PC-3 (cell line): ENCODE results near the gene IGFBP6. TPM values are rescaled to one million over a fixed set of nuclear protein-coding genes. Genes with fewer than 3 reads are reported as not detected.
"Not testable (repeated sequence)": the region's sequence is repeated elsewhere in the genome, so short reads cannot be mapped to it uniquely, and the experiment has no call there.

Experiments used
- ATAC-seq: fragments of 200-7000 bp; cut with Tn5 transposase; 2 replicates; pipeline ENCODE4 v1.9.1; 2020; ENCODE audit warnings: mild to moderate bottlenecking, moderate library complexity
- BruUV-seq: library from RNA; stranded (reverse); fragments of 400-500 nt; replicated peaks from 2 replicates; lab custom pipeline; 2021; lab: Mats Ljungman, UMichigan
- CTCF ChIA-PET: fragments of 300-600 bp; sonication (Branson Sonifier 250); formaldehyde crosslinking; loops from one replicate; lab custom pipeline; 2022; ENCODE audit warnings: antibody characterized with exemption; lab: Charles Lee
- POLR2A ChIA-PET: fragments of 300-600 bp; sonication (Branson Sonifier 250); formaldehyde crosslinking; loops from one replicate; lab custom pipeline; 2022; ENCODE audit warnings: antibody characterized with exemption; ENCODE audit not compliant: unreplicated experiment; lab: Charles Lee
- DNase-seq: peaks from one replicate; pipeline ENCODE4 v3.0.0-alpha.2; 2015
- H2AFZ ChIP-seq: fragments of 300-600 bp; sonication (generic); 2 replicates; pipeline ENCODE4 v1.6.0; 2016; ENCODE audit warnings: antibody characterized with exemption, low read length
- H3F3A ChIP-seq: fragments of 300-600 bp; sonication (generic); one replicate; pipeline ENCODE4 v1.6.0; 2017; ENCODE audit warnings: antibody characterized with exemption, low read length, control low read depth, mild to moderate bottlenecking; ENCODE audit not compliant: unreplicated experiment
- H3K27ac ChIP-seq: fragments of 300-600 bp; sonication (generic); 2 replicates; pipeline ENCODE4 v1.5.1; 2016; ENCODE audit warnings: mild to moderate bottlenecking, low read length
- H3K27me3 ChIP-seq: fragments of 300-600 bp; sonication (generic); 2 replicates; pipeline ENCODE4 v1.6.1; 2016; ENCODE audit warnings: low read length, mixed read lengths
- H3K36me3 ChIP-seq: fragments of 300-600 bp; sonication (generic); 2 replicates; pipeline ENCODE4 v1.6.1; 2016; ENCODE audit warnings: low read depth, mixed run types, low read length, mixed read lengths
- H3K4me1 ChIP-seq: fragments of 300-600 bp; sonication (generic); 2 replicates; pipeline ENCODE4 v1.5.1; 2016; ENCODE audit warnings: low read length; ENCODE audit not compliant: insufficient read depth
- H3K4me2 ChIP-seq: fragments of 300-600 bp; sonication (generic); 2 replicates; pipeline ENCODE4 v1.6.0; 2016; ENCODE audit warnings: low read length
- H3K4me3 ChIP-seq: fragments of 300-600 bp; sonication (generic); 2 replicates; pipeline ENCODE4 v1.5.1; 2016; ENCODE audit warnings: mild to moderate bottlenecking, low read length, mixed read lengths
- H3K79me2 ChIP-seq: fragments of 300-600 bp; sonication (generic); 2 replicates; pipeline ENCODE4 v1.6.1; 2017; ENCODE audit warnings: low read length, mixed read lengths
- H3K9ac ChIP-seq: fragments of 300-600 bp; sonication (generic); 2 replicates; pipeline ENCODE4 v1.6.0; 2016; ENCODE audit warnings: mild to moderate bottlenecking, low read length
- H3K9me2 ChIP-seq: fragments of 300-600 bp; sonication (generic); replicated peaks from 2 replicates; pipeline ENCODE4 v1.6.1; 2016; ENCODE audit warnings: mixed run types, low read length, mixed read lengths
- H3K9me3 ChIP-seq: fragments of 300-600 bp; sonication (generic); 2 replicates; pipeline ENCODE4 v1.6.1; 2016; ENCODE audit warnings: low read length, mixed read lengths
- H4K20me1 ChIP-seq: fragments of 300-600 bp; sonication (generic); 2 replicates; pipeline ENCODE4 v1.6.1; 2016; ENCODE audit warnings: low read length, mixed read lengths
- CTCF ChIP-seq: fragments of 300-600 bp; sonication (generic); conservative IDR thresholded peaks from 2 replicates; pipeline ENCODE4 v1.5.1; 2017; ENCODE audit warnings: antibody characterized with exemption, low read depth, mild to moderate bottlenecking, low read length
- EZH2 ChIP-seq: fragments of 300-600 bp; sonication (generic); IDR thresholded peaks from one replicate; pipeline ENCODE4 v1.6.1; 2017; ENCODE audit warnings: antibody characterized with exemption, mild to moderate bottlenecking, low read length; ENCODE audit not compliant: unreplicated experiment
- EZH2phosphoT487 ChIP-seq: fragments of 300-600 bp; sonication (generic); IDR thresholded peaks from 2 replicates; pipeline ENCODE4 v1.6.1; 2018; ENCODE audit warnings: mild to moderate bottlenecking, antibody characterized with exemption, low read length, borderline replicate concordance
- intact Hi-C: fragments of 100-400 bp; cut with micrococcal nuclease; formaldehyde crosslinking; loops from 2 replicates; pipeline ENCODE4 v1.9.0; 2023
- total RNA-seq: library from RNA; depleted of rRNA; stranded (reverse); fragments of >200 nt; gene quantifications from 2 replicates; pipeline ENCODE4 v1.2.3, GENCODE V29; 2014

IGFBP6 gene
- total RNA-seq, 1 experiment from 2014 or later, result 256 TPM

DNA sequence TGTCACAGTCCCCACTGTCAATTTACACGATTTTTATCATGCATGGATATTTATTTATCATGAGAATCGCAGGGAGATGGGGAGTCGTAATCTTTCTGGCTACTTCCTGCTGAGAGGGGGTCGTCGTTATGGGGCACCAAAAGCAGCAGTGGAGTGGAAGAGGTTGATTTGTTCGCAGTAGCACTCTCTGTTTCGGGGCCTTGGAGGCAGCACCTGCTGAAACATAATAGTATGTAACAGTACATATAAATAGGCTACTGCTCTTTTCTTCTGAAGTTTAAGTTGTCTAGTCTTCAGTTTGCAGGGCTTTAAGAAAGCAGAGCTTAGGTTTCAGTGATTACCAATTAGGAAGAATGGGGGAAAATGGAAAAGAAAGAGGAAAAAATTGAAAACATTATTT lies 9.7 kb downstream of the IGFBP6 start:
- Histone ChIP-seq H3F3A (no peaks in the 10 kb centered on the region), H3K4me2 (no peak overlapping the region), H3K9me2 (no peaks in the 10 kb centered on the region), H3K27me3 (no peaks in the 10 kb centered on the region), H3K4me1 (no peaks in the 10 kb centered on the region), H3K36me3 (no peaks in the 10 kb centered on the region), H3K9ac (no peak overlapping the region), H3K9me3 (no peaks in the 10 kb centered on the region), H3K4me3 (no peak overlapping the region), H2AFZ (no peak overlapping the region), H3K79me2 (no peaks in the 10 kb centered on the region), H3K27ac (no peak overlapping the region), H4K20me1 (no peaks in the 10 kb centered on the region)
- POLR2A ChIA-PET, result no interaction called here
- DNase-seq, result no peak
- TF ChIP-seq CTCF (no peak), EZH2 (no peak), EZH2phosphoT487 (no peak)
- ATAC-seq, result no peak
- CTCF ChIA-PET, result no interaction called here
- no TSS peak for BruUV-seq
- intact Hi-C loops, result no loop called here

DNA sequence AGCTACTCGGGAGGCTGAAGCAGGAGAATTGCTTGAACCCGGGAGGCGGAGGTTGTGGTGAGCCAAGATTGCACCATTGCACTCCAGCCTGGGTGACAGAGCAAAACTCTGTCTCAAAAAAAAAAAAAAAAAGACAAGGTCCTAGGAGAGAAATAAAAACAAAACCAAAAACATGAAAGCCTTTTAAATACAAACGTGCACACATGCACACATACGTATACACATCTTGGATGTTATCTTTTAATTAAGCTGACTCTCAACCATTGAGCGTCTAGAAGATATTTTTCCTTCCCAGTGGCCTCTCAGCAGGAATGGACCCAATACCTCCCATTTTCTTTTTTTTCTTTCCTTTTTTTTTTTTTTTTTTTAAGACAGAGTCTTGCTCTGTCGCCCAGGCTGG lies 15.0 kb downstream of the IGFBP6 start:
- H3K9me3 ChIP-seq, H3K9ac ChIP-seq, POLR2A ChIA-PET, H3K27ac ChIP-seq, DNase-seq, H3K9me2 ChIP-seq, intact Hi-C loops, H3K36me3 ChIP-seq, ATAC-seq, H3K27me3 ChIP-seq, H3K4me3 ChIP-seq, CTCF ChIA-PET, H3K4me2 ChIP-seq, H2AFZ ChIP-seq, BruUV-seq, H4K20me1 ChIP-seq, H3K4me1 ChIP-seq, H3K79me2 ChIP-seq, H3F3A ChIP-seq: not testable (repeated sequence)

DNA sequence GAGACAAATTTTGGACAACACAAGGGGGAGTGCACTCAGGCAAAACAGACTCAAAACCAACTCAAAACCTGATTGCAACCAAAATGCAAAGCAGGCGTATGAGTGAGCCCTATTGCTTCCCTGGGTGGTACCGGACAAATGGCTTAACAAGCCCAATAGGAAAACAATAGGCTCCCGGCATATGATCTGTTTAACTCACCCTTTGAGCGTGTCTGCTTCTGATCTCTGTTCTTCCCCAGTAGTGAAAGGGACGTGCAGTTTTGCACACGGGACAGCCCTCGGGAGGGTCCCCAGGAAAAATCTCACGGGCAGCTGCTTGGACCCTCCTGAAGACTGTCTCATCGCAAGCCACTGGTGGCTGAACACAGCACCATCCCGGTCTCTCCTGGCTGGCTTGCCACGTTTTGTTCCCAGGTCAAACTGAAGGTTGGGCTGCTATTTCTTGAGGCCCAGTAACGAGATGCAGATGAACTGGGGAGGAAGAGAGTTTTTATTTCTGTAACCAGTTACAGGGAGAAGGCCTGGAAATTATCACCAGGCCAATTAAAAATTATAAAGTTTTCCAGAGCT lies 15.8 kb downstream of the IGFBP6 start:
- Histone ChIP-seq H3K27me3 (no peaks in the 10 kb centered on the region), H3K4me3 (no peak overlapping the region), H3K4me2 (no peak overlapping the region), H3K9me3 (no peaks in the 10 kb centered on the region), H3K36me3 (no peaks in the 10 kb centered on the region), H3K79me2 (no peaks in the 10 kb centered on the region), H2AFZ (no peak overlapping the region), H3F3A (no peaks in the 10 kb centered on the region), H3K9me2 (no peaks in the 10 kb centered on the region), H3K4me1 (no peaks in the 10 kb centered on the region), H4K20me1 (no peaks in the 10 kb centered on the region), H3K9ac (no peak overlapping the region), H3K27ac (no peak overlapping the region)
- ChIA-PET POLR2A (no interaction called here), CTCF (no interaction called here)
- TF ChIP-seq EZH2phosphoT487, result no peak
- TF ChIP-seq CTCF, result no peak
- no peak for TF ChIP-seq EZH2
- intact Hi-C loops, result no loop called here
- BruUV-seq, result no TSS peak
- ATAC-seq (no peak), DNase-seq (no peak)
